ENCODE measurements around the gene ADISSP. TPM values are rescaled to one million over a fixed set of nuclear protein-coding genes. Genes with fewer than 3 reads are reported as not detected.

The ADISSP gene
- total and polyA plus RNA-seq, 2 of the 13 experiments (the other 11 are each of a cell fraction or from before 2014, with no cell fraction given), result 38.3 to 90.6 TPM

- peak; percentile 72; the same call in 1 of the 2 replicates for TF ChIP-seq ZNF362 (CRISPR knock-in tag; IDR thresholded peaks at IDR 0.05; ENCODE audit: borderline replicate concordance)
- peak; percentile 94 for TF ChIP-seq ZNF770 (CRISPR knock-in tag; IDR thresholded peaks at IDR 0.05)
- TF ChIP-seq ZNF451 (CRISPR knock-in tag; IDR thresholded peaks at IDR 0.05), result peak; percentile 95
- TF ChIP-seq ZNF33A (CRISPR knock-in tag; IDR thresholded peaks at IDR 0.05; ENCODE audit: borderline replicate concordance), result no peak
- TF ChIP-seq ZNF101 (CRISPR knock-in tag; IDR thresholded peaks at IDR 0.05; ENCODE audit: borderline replicate concordance, low read depth), result no peak
- TF ChIP-seq EED (CRISPR knock-in tag; IDR thresholded peaks at IDR 0.05), result peak; percentile 95
- TF ChIP-seq ZNF281 (CRISPR knock-in tag; IDR thresholded peaks at IDR 0.05; ENCODE audit: borderline replicate concordance), result peak; percentile 67; the same call in 1 of the 2 replicates
- peak; percentile 94 for TF ChIP-seq ZBTB26 (CRISPR knock-in tag; IDR thresholded peaks at IDR 0.05; ENCODE audit: borderline replicate concordance)
- TF ChIP-seq ZNF20 (CRISPR knock-in tag; IDR thresholded peaks at IDR 0.05), result no peak
- peak; percentile 98 for TF ChIP-seq SALL1 (CRISPR knock-in tag; IDR thresholded peaks at IDR 0.05)
- TF ChIP-seq ZSCAN20 (CRISPR knock-in tag; IDR thresholded peaks at IDR 0.05; ENCODE audit: borderline replicate concordance), result 0 out of 2 replicates have a peak, but pooled peaks have one; percentile 79
- TF ChIP-seq ZNF589 (CRISPR knock-in tag; conservative IDR thresholded peaks at IDR 0.05), result peak; percentile 99
- peak; percentile 63; the same call in 1 of the 2 replicates for TF ChIP-seq CBFB (CRISPR knock-in tag; IDR thresholded peaks at IDR 0.05)
- peak; percentile 87; the same call in 1 of the 2 replicates for TF ChIP-seq REL (CRISPR knock-in tag; conservative IDR thresholded peaks at IDR 0.05)
- no peak for TF ChIP-seq ZNF30 (CRISPR knock-in tag; IDR thresholded peaks at IDR 0.05)
- TF ChIP-seq ZUFSP (CRISPR knock-in tag; IDR thresholded peaks at IDR 0.05; ENCODE audit: borderline replicate concordance), result no peak
These were observed 44.1 kb upstream of the ADISSP start (continued) for GRCh38 chr20:3811467-3812258.

Data from HepG2 (cell line).